GM19397 (cell line): ENCODE results near the gene PTGES.

Experiments used
- ATAC-seq: cut with Tn5 transposase; IDR thresholded peaks from one replicate; pipeline ENCODE4 v1.9.1; 2021; ENCODE audit warnings: mild to moderate bottlenecking, moderate library complexity; ENCODE audit not compliant: unreplicated experiment

Gene PTGES

DNA sequence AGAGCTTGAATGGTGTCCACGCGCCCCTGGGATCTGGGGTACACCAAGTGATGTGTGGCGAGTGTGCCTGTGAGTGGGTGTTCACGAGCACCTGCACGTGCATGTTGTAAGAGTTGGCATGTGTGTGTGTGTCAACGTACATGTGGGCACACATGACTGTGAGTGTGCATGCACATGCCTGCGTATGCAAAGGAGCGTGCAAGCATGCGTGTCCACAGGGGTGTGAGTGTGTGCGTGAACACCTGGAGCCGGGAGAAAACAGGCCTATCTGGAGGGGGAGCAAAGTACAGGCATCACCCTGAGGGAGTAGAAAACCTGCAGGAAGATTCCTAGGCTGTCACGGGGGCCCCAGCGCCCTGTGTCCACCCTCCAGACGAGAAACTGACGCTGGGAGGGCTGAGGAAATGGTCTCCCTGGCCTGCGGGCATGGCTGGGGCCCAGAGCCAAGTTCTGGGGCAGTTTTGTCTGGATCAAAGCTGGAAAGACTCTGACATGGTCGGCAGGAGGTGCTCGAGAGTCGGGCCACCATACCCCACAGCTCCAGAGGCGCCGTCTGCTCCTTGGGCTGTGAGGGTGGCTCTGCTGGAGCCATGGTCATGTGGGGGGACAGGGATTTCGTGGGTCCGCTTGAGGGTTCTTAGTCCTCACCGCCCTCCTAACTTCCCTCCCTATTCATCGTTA, 31.8 kb downstream of the PTGES start:
- ATAC-seq, result no peak

GRCh38 chr9:129720181-129720864, 32.5 kb downstream of the PTGES start:
- no peak for ATAC-seq

- no peak for ATAC-seq
Observed at GRCh38 chr9:129719135-129719534, 33.7 kb downstream of the PTGES start.

DNA sequence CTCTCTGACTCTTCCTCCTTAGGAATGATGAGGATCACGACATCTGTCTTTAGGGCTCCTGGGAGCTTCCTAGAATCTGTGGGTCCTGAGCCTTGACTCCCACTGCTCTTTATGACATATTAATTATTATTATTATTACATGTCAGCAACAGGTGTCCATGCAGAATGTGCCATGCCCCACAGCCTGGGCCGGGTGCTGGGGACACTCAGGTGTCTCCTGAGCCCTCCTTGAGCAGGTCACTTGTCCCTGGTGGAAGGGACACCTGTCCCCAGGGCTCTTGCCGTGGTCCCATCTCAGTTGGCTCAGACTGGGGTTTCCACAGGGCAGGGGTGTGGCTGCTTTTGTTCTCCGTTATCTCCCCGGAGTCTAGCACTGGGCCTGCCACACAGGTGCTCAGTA, 34.2 kb downstream of the PTGES start:
- no peak for ATAC-seq

GRCh38 chr9:129717991-129718390, 34.9 kb downstream of the PTGES start:
- no peak for ATAC-seq

DNA sequence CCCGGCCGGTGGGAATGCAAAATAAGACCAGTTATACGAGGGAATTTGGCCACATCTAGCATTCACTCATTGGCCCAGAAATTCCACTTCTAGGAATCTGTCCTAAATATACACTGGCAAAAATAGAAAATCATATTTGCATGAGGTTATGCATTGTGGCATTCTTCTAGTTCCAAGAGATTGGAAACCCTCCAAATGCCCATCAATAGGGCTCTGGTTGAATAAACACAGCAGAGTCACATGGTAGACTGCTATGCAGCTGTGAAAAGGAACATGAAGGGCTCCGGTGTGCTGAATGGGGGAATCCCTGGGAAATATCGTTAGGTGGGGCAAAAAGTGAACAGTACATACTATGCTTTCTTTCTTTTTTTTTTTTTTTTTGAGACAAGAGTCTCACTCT, 36.8 kb downstream of the PTGES start:
- no peak for ATAC-seq

DNA sequence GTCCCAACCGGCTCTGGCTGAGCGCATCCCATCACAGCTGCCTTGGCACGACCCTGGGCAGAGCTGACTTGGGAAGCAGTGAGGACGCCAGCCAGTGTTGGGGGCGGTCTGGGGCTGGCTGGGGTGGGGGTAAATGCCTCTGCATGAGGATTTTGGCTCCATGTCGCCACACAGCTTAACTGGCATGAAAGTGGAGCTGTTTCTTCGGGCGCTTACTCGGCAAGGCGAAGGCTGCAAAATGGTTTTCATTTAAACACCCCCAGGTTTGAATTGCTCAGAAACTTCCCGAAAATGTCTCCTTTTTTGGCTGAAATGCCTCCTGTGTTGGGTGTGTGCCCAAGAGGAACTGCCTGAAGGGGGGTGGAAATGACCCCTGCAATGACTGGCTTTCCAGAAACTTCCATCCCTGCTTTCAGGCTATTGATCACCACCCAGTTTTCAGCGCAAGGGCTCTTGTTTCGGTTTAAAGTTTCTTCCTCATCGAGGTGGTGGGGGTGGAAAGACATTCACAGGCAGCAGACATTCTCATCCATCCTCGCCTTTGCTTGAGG, 38.3 kb downstream of the PTGES start:
- no peak for ATAC-seq

GRCh38 chr9:129713402-129713679, 39.5 kb downstream of the PTGES start:
- ATAC-seq, result no peak

DNA sequence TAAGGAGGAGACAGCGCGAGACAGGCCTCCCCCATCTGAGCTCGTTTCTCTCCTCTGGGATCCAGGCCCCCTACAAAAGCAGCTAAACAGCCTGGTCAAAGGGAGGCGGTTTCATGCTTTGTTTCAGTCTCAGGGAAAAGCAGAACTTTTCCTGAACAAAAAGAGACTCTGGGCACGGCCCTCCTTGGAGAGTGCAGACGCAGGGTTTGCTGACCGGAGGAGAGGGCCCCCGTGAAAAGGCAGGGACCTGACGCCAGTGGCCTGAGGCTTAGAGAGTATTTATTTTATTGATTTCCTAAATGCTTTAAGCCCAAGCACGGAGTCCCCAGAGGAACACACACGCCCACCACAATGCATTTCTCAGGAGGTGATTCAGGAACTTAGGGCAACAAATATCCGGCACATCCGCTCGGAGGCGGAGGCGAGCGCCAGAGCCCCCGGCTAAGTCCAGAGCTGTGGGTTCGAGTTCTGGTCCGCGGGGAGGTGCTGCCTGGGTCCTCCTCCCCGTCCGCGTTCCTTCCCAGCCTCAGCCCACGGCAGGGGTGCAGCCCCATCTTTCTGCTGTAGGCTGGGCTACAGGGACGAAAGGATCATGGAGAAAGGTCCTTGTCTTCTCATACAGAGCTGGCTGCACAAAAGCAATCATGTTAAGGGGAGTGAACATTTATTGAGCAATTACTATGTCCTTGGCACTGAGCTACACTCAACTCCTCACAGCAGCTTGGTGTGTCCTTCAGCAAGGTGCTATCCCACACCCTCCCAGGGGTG, 40.0 kb downstream of the PTGES start:
- no peak for ATAC-seq

GRCh38 chr9:129710169-129710453, 42.7 kb downstream of the PTGES start:
- ATAC-seq, result no peak

- ATAC-seq, result no peak
Observed at GRCh38 chr9:129709438-129710168, 43.2 kb downstream of the PTGES start.

GRCh38 chr9:129708793-129709192, 44.0 kb downstream of the PTGES start:
- ATAC-seq, result no peak

GRCh38 chr9:129704807-129705206, 48.0 kb downstream of the PTGES start:
- no peak for ATAC-seq

- no peak for ATAC-seq
Observed at GRCh38 chr9:129703667-129704355, 49.0 kb downstream of the PTGES start.

DNA sequence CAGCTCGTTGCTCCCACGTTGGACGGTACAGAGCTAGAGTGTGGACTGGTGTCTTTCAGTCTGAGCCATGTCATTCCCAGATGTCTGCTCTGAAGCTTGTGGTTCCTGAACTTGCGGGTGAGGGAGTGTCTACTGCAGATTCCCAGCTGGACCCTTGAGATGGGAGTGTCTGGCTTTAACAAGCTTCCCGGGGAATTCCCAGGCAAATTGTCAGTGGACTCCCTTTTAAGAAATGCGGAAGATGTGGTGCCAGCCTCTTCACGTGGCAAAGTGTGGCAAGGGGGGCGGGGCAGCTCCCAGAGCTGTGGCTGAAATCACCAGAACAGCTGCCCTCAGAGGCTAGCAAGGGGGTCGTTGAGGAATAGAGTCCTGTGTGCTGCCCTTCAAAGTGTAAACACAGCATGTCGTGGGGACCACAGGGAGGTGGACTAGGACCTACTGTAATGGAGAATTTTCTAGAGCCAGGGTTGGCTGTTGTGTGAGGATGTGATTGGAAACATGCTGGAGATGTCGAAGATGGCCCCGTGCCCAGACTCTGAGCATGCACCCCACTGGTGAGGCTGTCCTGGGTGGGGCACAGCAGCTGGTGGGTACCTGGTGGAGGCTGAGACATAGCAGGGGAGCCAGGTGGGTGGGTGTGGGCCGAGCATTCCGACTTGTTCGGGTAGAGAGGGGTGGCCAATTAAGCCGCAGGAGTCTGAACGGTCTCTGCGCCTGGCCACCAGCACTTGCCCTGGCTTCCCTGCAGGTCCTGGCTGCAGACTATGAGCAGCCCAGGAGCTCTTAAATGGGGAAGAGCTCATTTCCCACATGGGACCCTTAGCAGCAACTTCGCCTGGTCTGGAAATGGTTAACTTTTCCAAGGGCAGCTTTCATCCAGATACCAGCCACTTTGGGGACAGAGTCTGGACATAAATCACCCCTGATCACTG, 50.0 kb downstream of the PTGES start:
- ATAC-seq, result no peak

DNA sequence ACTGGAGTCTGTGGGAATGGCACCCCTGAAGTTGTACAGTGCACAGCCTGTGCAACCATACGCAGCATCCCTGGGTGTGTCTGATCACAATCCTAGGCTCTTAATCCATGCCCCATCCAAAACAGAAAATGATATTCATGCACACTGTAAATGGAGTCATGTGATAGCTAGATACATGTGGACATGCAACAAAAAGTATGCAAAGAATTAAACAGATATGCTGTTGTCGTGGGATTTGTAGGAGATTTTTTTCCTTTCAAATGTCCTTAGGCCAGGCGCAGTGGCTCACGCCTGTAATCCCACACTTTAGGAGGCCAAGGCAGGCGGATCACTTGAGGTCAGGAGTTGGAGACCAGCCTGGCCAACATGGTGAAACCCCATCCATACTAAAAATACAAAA, 51.3 kb downstream of the PTGES start:
- no peak for ATAC-seq

- no peak for ATAC-seq
Observed at GRCh38 chr9:129701054-129701453, 51.8 kb downstream of the PTGES start.

- no peak for ATAC-seq
Observed at GRCh38 chr9:129698254-129698757, 54.5 kb downstream of the PTGES start.

DNA sequence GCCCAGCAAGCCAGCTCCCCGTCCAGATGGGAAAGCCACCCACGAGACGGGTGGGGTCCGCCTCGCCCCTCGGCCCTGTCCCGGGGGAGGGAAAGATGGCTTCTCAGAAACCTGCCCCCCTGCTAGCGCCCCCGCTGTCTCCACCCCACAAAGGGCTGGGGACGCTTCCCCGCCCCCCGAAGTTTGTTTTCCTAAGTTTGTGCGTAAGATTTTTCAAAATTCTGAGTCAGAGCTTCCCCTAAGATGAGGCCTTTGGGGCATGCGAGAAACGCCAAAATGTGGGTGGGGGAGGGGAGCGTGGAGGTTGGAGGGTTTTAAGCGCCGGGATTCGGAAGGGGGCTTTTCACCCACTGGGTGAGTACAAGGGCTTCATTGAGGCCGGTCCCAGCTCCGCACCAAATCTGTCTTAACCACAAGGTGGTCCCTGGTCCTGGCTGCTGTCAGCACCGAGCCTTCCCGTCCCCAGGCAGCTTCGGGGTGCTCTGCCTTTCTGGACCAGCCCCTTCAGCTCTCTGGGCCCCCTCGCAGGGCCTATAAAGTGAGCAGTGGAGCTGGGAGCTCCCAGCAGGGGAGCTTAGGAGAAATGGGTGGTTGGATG, 55.1 kb downstream of the PTGES start:
- ATAC-seq, result no peak
